ENCODE results near the gene RARG. TPM values are rescaled to one million over a fixed set of nuclear protein-coding genes. Genes with fewer than 3 reads are reported as not detected.

The RARG gene
- polyA plus RNA-seq, 6 donors from 2014 or later = 0.78 to 2.2 (median 1.3) TPM; not detected in 2

DNA sequence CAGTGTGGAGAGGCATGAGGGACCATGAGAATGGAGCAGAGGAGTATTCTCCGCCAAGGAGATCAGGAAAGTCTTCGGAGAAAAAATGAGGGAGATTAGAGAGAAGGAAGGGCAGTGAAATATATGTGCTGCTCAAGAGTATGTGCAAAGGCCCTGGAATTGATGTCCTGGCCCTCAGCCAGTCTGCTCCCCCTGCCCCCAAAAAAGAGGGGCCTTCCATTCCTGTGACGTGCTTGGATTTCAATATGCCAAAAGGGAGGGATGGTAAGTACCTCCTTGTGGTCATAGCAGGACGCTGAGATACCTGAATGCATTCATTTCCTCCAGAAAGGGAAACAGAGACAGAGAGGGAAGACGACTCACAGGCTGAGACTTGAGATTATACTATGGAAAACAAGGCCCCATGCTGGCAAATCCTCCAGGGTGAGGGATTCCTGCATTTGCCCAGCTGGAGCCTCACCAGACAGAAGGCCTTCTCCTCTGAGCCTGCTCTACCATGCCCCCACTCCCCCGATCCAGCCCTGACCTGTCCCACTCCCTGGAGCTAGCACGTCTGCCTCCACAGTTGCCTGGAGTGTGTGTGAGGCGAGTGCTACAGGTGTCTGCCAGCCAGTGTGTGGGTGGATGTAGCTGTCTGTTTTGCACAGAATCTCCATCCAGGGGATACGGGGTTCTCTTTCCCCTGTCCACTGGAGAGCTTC is 3.9 kb upstream of the RARG start:
- no peak for ATAC-seq (ENCODE audit: low read depth in 2 of 2)
- DNase-seq = no peak
- peaks cover 0 to 20% (median 16%) of the 10 kb centered on the region in 3 donors for H3K27me3 Mint-ChIP-seq
- no peaks in the 10 kb centered on the region for H3K9me3 Mint-ChIP-seq
- H3K36me3 Mint-ChIP-seq = no peaks in the 10 kb centered on the region
- peak overlapping the region in 4 of 8 donors; percentile 25 to 63 (median 48) for H3K4me3 Mint-ChIP-seq
- peak overlapping the region in 4 of 6 donors; percentile 52 to 73 (median 64) for H3K27ac Mint-ChIP-seq
- peaks cover 33 to 49% (median 47%) of the 10 kb centered on the region in 3 donors for H3K4me1 Mint-ChIP-seq

GRCh38 chr12:53235164-53235563 is 3.2 kb upstream of the RARG start:
- Mint-ChIP-seq H3K9me3 (no peaks in the 10 kb centered on the region), H3K4me3 (no peak overlapping the region), H3K27ac (no peak overlapping the region), H3K27me3 (peaks cover 0 to 20% (median 16%) of the 10 kb centered on the region in 3 donors), H3K36me3 (no peaks in the 10 kb centered on the region), H3K4me1 (peaks cover 31 to 46% (median 43%) of the 10 kb centered on the region in 3 donors)
- ATAC-seq (ENCODE audit: low read depth in 2 of 2) (no peak), DNase-seq (no peak)

DNA sequence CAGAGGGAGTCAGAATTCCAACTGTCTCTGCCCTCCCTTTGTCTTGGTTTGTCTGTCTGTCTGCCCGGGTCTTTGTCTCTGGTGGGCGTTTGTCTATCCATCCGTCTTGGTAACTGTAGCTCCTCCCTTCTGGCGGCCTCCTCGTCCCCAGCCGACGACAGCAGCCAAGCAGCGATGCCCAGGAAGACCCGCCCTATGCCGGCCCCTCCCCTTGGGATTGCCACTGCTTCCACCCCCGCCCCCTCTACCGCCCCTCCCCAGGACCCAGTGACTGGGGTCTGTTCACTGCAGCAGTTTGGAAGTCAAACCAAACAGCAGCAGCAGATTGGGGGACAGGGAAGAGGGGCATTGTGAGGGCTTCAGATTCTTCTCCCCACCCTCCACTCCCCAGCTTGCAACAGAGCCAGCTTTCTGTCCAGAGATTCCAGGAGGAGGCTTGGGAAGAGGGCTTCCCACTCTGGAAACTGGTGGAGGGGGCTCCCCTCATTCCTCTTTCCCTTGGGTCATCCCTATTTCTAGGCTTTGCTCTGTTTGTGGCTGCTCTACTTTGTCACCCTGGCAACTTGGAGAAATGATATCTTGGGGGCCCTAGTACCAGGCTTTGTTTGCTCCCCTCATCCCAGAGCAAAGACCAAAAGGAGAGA is 2.4 kb upstream of the RARG start:
- peak overlapping the region in 1 of 6 donors; percentile 33 for H3K27ac Mint-ChIP-seq
- H3K27me3 Mint-ChIP-seq = peaks cover 0 to 20% (median 16%) of the 10 kb centered on the region in 3 donors
- H3K4me1 Mint-ChIP-seq = peaks cover 38 to 45% (median 42%) of the 10 kb centered on the region in 3 donors
- peak overlapping the region in 3 of 8 donors; percentile 16 to 65 (median 41) for H3K4me3 Mint-ChIP-seq
- no peaks in the 10 kb centered on the region for H3K36me3 Mint-ChIP-seq
- DNase-seq (no peak), ATAC-seq (ENCODE audit: low read depth in 2 of 2) (no peak)
- H3K9me3 Mint-ChIP-seq = no peaks in the 10 kb centered on the region

DNA sequence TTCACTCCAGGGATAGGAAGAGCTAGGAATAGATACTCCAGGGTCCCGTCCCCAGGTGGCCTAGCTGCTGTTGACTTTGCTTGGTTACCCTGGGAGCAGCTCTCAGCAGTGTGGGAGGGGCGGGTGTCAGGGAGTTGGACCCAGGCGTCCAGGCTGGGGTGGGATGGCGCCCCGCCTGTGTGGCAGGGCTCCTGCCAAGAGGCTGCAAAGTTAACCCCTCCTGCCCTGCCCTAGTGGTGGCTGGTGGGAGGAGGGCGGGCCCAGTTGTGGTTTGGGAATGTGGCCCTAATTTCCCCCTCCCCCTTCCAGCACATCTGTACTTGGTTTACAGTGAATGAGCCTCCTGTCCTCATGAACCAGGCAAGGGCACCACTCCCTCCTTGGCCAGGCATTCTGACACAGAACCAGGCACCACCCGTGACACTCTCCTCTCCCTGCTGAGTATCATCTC is 1.7 kb upstream of the RARG start:
- H3K27ac Mint-ChIP-seq = no peak overlapping the region
- H3K27me3 Mint-ChIP-seq = peaks cover 0 to 20% (median 16%) of the 10 kb centered on the region in 3 donors
- peaks cover 39 to 45% (median 42%) of the 10 kb centered on the region in 3 donors for H3K4me1 Mint-ChIP-seq
- no peak for ATAC-seq (ENCODE audit: low read depth in 2 of 2)
- no peaks in the 10 kb centered on the region for H3K9me3 Mint-ChIP-seq
- peak overlapping the region in 5 of 8 donors; percentile 13 to 87 (median 41) for H3K4me3 Mint-ChIP-seq
- no peak for DNase-seq
- H3K36me3 Mint-ChIP-seq = no peaks in the 10 kb centered on the region

DNA sequence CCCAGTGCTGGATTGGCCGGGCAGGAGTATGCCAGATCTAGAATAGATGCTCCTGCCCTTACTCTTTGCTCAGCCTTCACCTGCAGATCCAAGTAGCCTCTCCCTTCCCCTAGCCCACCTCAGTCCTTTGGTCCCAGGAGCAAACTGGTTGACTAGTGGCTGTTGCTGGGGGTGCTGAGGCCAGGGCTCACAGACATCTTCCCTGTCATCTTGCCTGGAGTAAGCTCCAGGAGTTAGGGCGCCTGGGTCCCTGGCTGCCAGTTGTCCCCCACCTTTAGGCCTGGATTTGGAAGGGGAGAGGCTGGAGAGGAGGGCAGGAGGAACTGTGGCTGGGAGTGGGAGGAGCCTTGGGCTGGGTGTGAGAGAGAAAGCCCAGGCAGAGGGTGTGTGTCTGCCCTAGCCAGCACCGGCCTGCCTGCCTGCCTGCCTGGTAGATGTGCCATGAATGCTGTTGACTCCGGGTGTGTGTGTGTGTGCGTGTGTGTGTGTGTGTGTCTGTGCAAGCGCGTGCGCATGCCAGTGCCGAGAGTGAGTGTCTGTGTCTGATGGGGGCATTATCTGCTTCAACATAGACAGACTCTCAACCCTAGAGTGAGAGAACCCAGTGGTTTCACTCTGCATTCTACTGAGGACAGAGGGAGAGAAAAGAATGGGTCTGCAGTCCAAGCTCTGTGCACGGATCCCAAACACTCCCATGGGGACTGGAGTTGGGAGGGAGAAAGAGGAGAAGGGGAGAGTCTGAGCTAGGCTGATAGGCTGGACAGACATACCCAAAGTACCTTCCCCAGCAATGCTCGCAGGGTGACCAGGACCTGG is 845 bp upstream of the RARG start:
- peak overlapping the region; percentile 87 to 94 (median 90) for H3K4me3 Mint-ChIP-seq
- peak; percentile 25 to 34 for ATAC-seq (ENCODE audit: low read depth in 2 of 2)
- H3K27me3 Mint-ChIP-seq = peaks cover 0 to 20% (median 16%) of the 10 kb centered on the region in 3 donors
- no peaks in the 10 kb centered on the region for H3K9me3 Mint-ChIP-seq
- H3K4me1 Mint-ChIP-seq = peaks cover 39 to 45% (median 42%) of the 10 kb centered on the region in 3 donors
- no peaks in the 10 kb centered on the region for H3K36me3 Mint-ChIP-seq
- no peak for DNase-seq
- H3K27ac Mint-ChIP-seq = peak overlapping the region in 5 of 6 donors; percentile 5 to 89 (median 75)

- no peak overlapping the region for H3K27ac Mint-ChIP-seq
- peaks cover 0 to 20% (median 16%) of the 10 kb centered on the region in 3 donors for H3K27me3 Mint-ChIP-seq
- no peaks in the 10 kb centered on the region for H3K36me3 Mint-ChIP-seq
- peaks cover 35 to 37% (median 35%) of the 10 kb centered on the region in 3 donors for H3K4me1 Mint-ChIP-seq
- no peak for ATAC-seq (ENCODE audit: low read depth in 2 of 2)
- H3K9me3 Mint-ChIP-seq = no peaks in the 10 kb centered on the region
- peak overlapping the region; percentile 35 to 93 (median 63) for H3K4me3 Mint-ChIP-seq
- DNase-seq = no peak
Measured at GRCh38 chr12:53231671-53231920, 413 bp downstream of the RARG start.

- Mint-ChIP-seq H3K4me3 (peak overlapping the region in 7 of 8 donors; percentile 33 to 86 (median 50)), H3K4me1 (peaks cover 22 to 26% (median 22%) of the 10 kb centered on the region in 3 donors), H3K27ac (peak overlapping the region in 2 of 6 donors; percentile 62 to 88), H3K36me3 (no peaks in the 10 kb centered on the region), H3K9me3 (no peaks in the 10 kb centered on the region), H3K27me3 (peaks cover 0 to 20% (median 18%) of the 10 kb centered on the region in 3 donors)
- DNase-seq (no peak), ATAC-seq (ENCODE audit: low read depth in 2 of 2) (no peak)
Measured at GRCh38 chr12:53230108-53230845, 1.7 kb downstream of the RARG start.

- Mint-ChIP-seq H3K36me3 (no peaks in the 10 kb centered on the region), H3K27ac (peak overlapping the region in 2 of 6 donors; percentile 27 to 60), H3K4me3 (peak overlapping the region in 3 of 8 donors; percentile 30 to 33 (median 31))
Measured at GRCh38 chr12:53229454-53229853, 2.6 kb downstream of the RARG start.

DNA sequence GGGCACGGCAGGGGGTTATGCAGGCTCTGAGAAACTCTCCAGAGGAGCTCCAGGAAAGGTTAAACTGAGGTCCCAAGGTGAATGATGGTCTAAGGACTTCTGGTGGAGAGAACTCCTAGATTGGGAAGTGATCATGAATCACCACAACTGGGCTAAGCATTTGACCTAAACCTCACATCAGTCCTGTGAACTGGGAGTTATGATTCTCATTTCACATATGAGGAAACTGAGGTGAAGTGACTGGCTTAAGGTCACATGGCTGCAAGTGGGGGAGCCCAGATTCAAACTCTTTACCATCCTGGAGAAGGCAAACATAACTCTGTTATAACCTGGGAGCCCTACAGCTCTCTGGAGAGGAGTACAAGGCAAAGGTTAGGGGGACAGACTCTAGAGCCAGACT is 4.2 kb downstream of the RARG start:
- Mint-ChIP-seq H3K36me3 (no peaks in the 10 kb centered on the region), H3K9me3 (no peaks in the 10 kb centered on the region), H3K4me3 (no peak overlapping the region), H3K27me3 (peaks cover 0 to 12% (median 5%) of the 10 kb centered on the region in 3 donors), H3K27ac (peak overlapping the region in 1 of 6 donors; percentile 12), H3K4me1 (peaks cover 16 to 28% (median 24%) of the 10 kb centered on the region in 3 donors)
- ATAC-seq (ENCODE audit: low read depth in 2 of 2) (no peak), DNase-seq (no peak)

More at GRCh38 chr12:53229454-53229853, 2.6 kb downstream of the RARG start:
- ATAC-seq (ENCODE audit: low read depth in 2 of 2) = no peak
- Mint-ChIP-seq H3K4me1 (peaks cover 20 to 27% (median 26%) of the 10 kb centered on the region in 3 donors), H3K9me3 (no peaks in the 10 kb centered on the region), H3K27me3 (peaks cover 0 to 24% (median 20%) of the 10 kb centered on the region in 3 donors)
- DNase-seq = no peak

DNA sequence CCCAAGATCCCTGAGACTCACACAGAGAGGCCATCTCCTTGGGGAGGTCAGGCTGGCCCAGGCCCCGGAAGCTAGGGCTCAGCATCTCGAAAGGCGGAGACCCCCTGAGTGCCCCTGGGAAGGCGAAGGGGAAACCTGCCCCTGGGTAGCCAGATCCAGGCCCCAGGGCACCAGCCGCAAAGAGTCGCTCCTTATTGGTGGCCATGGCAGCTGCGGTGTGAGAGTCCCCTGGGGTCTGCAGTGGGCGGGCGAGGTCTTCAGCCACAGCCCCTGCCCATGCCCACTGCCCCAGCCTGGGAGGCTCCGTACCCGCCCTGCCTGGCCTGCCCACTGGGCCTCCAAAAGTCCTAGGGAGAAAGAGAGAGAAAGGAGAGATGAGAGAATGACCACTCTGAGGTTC is 4.7 kb downstream of the RARG start:
- Mint-ChIP-seq H3K4me1 (peaks cover 11 to 28% (median 24%) of the 10 kb centered on the region in 3 donors), H3K4me3 (peak overlapping the region in 1 of 8 donors; percentile 73), H3K36me3 (no peaks in the 10 kb centered on the region)

DNA sequence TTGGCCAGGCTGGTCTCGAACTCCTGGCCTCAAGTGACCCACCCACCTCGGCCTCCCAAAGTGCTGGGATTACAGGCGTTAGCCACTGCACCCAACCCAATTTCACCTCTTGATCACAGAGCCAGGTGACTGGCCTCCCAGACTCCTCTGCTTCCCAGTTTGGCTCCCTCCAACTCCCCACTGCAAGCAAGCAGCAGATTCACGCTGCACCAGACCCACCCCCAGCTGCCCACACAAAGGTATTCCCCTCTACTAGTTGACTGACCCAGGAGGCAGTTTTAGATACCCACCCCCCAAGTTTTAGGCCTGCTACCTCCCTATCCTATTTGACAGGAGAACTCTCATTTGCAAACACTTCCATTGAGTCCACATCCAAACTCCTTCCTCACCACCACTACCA is 5.2 kb downstream of the RARG start:
- Mint-ChIP-seq H3K36me3 (no peaks in the 10 kb centered on the region), H3K27ac (peak overlapping the region in 2 of 6 donors; percentile 76 to 86), H3K27me3 (peaks cover 0 to 8% (median 0%) of the 10 kb centered on the region in 3 donors), H3K9me3 (no peaks in the 10 kb centered on the region), H3K4me3 (peak overlapping the region in 1 of 8 donors; percentile 73), H3K4me1 (peaks cover 15 to 32% (median 28%) of the 10 kb centered on the region in 3 donors)
- ATAC-seq (ENCODE audit: low read depth in 2 of 2) (no peak), DNase-seq (no peak)

More for the DNA sequence above, 4.7 kb downstream of the RARG start:
- ATAC-seq (ENCODE audit: low read depth in 2 of 2) (no peak), DNase-seq (no peak)
- peaks cover 0 to 8% (median under 1%) of the 10 kb centered on the region in 3 donors for H3K27me3 Mint-ChIP-seq
- H3K9me3 Mint-ChIP-seq = no peaks in the 10 kb centered on the region
- no peak overlapping the region for H3K27ac Mint-ChIP-seq

- Mint-ChIP-seq H3K4me1 (peaks cover 22 to 30% (median 29%) of the 10 kb centered on the region in 3 donors), H3K36me3 (no peaks in the 10 kb centered on the region), H3K27ac (no peak overlapping the region), H3K27me3 (peaks cover 0 to 8% (median 0%) of the 10 kb centered on the region in 3 donors), H3K4me3 (peak overlapping the region in 2 of 8 donors; percentile 67 to 71), H3K9me3 (no peaks in the 10 kb centered on the region)
- DNase-seq (no peak), ATAC-seq (ENCODE audit: low read depth in 2 of 2) (no peak)
Measured at GRCh38 chr12:53225635-53226424, 6.2 kb downstream of the RARG start.

All from naive B cell (primary cell).